GM13976 (cell line): ENCODE data around the gene WWOX.

Experiments
- DNase-seq: peaks from one replicate; pipeline ENCODE4 v3.0.0; 2012; ENCODE audit warnings: low spot score
- in situ Hi-C: fragments of 300-500 bp; cut with MboI; formaldehyde crosslinking; loops from one replicate; pipeline ENCODE4 v1.12.0; 2022; ENCODE audit warnings: low sequenced_read_pairs, mixed read lengths, inconsistent platforms; ENCODE audit not compliant: unreplicated experiment
- TF ChIP-seq, protein P1 (sequence below): IDR thresholded peaks from 2 replicates; pipeline ENCODE4 v1.5.1; 2012; ENCODE audit warnings: borderline replicate concordance, mild to moderate bottlenecking; ENCODE audit not compliant: insufficient read depth; ENCODE audit errors: extremely low read depth, missing control alignments, control extremely low read depth

Gene WWOX

DNA sequence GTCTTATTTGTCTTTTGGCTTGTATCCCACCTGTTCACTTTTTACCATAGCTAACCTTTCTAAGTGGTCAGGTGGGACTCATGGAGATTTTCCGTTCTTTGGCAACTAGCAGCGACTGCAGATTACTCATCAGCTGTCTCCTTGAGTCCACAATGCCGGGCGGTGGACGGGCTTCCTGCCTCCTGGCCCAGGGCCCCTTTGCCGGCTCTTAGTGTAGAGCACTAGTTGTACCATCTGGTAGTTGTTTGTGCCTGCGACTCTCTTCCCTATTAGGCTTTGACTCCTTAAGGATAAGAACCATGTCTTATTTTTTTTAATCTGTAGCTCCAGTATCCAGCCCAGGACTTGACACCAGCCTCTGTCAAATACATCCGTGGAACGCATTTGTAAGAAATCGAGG, 399.9 kb downstream of the WWOX start:
- TF ChIP-seq, protein P1, sequence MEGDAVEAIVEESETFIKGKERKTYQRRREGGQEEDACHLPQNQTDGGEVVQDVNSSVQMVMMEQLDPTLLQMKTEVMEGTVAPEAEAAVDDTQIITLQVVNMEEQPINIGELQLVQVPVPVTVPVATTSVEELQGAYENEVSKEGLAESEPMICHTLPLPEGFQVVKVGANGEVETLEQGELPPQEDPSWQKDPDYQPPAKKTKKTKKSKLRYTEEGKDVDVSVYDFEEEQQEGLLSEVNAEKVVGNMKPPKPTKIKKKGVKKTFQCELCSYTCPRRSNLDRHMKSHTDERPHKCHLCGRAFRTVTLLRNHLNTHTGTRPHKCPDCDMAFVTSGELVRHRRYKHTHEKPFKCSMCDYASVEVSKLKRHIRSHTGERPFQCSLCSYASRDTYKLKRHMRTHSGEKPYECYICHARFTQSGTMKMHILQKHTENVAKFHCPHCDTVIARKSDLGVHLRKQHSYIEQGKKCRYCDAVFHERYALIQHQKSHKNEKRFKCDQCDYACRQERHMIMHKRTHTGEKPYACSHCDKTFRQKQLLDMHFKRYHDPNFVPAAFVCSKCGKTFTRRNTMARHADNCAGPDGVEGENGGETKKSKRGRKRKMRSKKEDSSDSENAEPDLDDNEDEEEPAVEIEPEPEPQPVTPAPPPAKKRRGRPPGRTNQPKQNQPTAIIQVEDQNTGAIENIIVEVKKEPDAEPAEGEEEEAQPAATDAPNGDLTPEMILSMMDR: no peak
- DNase-seq: no peak
- in situ Hi-C loops: no loop called here

GRCh38 chr16:78500659-78501270, 401.3 kb downstream of the WWOX start:
- TF ChIP-seq, protein P1: no peak
- no peak for DNase-seq
- in situ Hi-C loops: no loop called here

DNA sequence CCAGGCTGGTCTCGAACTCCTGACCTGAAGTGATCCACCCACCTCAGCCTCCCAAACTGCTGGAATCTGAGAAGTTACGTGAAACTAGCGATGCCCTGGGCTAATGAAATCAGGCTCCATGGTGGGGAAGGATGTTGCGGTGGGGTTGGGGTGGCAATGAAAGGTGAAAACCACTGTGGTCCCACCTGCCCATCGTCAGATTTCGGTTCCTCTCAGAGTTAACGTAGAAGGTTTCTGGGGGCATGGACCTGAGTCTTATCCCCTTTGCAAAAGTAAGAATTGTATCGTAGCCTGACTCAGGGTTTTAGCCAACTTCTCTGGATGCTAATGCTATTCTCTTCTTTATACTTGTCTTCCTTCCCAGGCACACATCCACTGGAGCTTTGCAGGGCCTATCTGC, 402.3 kb downstream of the WWOX start:
- TF ChIP-seq, protein P1: no peak
- DNase-seq: no peak
- in situ Hi-C loops: no loop called here

- no peak for DNase-seq
- TF ChIP-seq, protein P1: no peak
- in situ Hi-C loops: no loop called here
These were observed 403.4 kb downstream of the WWOX start for GRCh38 chr16:78502812-78503350.

DNA sequence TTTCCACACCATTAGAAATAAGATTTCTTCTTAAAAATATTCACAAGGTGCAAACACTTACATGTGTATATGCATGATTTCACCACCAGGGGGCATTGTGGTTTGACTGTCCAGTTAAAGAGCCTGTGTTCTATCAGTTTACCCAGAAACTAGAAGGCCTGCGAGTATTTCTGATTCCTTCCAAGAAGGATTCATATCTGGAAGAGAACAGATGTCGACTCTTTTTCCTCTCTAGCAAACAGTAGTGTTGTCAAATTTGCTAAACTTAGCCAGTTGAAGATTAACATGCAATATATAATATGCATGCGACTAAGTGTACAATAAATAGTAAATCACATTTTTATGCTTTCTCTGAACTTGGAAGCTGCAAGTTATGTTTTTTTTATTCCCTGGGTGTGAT, 404.1 kb downstream of the WWOX start:
- peak; percentile 38 for DNase-seq
- in situ Hi-C loops: no loop called here
- TF ChIP-seq, protein P1: peak; percentile 60

DNA sequence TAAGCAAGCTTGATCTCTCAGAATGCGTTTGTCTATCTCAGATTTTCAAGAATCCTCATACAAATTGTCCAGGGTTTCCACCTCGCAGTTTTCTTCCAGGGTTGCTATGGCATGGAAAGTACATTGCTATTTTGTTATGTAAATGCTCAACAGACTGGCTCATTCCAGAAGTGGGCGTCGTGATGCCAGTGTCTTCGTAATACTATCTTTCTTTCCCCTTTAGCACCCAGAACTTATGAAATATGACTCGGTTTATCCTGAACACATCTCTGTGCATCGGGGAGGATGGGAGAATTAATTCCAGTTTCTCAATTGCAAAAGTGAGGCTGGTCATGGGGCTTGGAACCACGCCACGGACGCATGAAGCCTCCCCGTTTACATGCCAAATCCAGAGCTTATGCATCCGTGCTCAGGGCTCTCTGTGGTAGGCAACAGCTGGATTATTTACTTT, 405.0 kb downstream of the WWOX start:
- no peak for DNase-seq
- in situ Hi-C loops: no loop called here
- TF ChIP-seq, protein P1: no peak
